ENCODE results near the gene CCDC57.

Gene CCDC57

GRCh38 chr17:82104797-82105416 is 107.7 kb downstream of the CCDC57 start:
- no peak for DNase-seq (ENCODE audit: low read depth, low spot score)
- no peak overlapping the region for H3K4me3 ChIP-seq (ENCODE audit: low read length)

- DNase-seq (ENCODE audit: low read depth, low spot score) = no peak
- no peak overlapping the region for H3K4me3 ChIP-seq (ENCODE audit: low read length)
Measured at GRCh38 chr17:82103553-82104451, 108.8 kb downstream of the CCDC57 start.

GRCh38 chr17:82101767-82102679 is 110.6 kb downstream of the CCDC57 start:
- no peak overlapping the region for H3K4me3 ChIP-seq (ENCODE audit: low read length)
- DNase-seq (ENCODE audit: low read depth, low spot score) = no peak

- no peak overlapping the region for H3K4me3 ChIP-seq (ENCODE audit: low read length)
- no peak for DNase-seq (ENCODE audit: low read depth, low spot score)
Measured at GRCh38 chr17:82101301-82101715, 111.3 kb downstream of the CCDC57 start.

GRCh38 chr17:82100502-82101298 is 111.9 kb downstream of the CCDC57 start:
- no peak for DNase-seq (ENCODE audit: low read depth, low spot score)
- H3K4me3 ChIP-seq (ENCODE audit: low read length) = 0 out of 2 replicates have a peak overlapping the region, but pooled peaks have one; percentile 3

GRCh38 chr17:82098939-82099763 is 113.5 kb downstream of the CCDC57 start:
- DNase-seq (ENCODE audit: low read depth, low spot score) = no peak
- H3K4me3 ChIP-seq (ENCODE audit: low read length) = peak overlapping the region; percentile 67

- H3K4me3 ChIP-seq (ENCODE audit: low read length) = peak within 1 kb of the TSS; percentile 67
- DNase-seq (ENCODE audit: low read depth, low spot score) = peak; percentile 89
Measured at GRCh38 chr17:82098169-82098938, 114.3 kb downstream of the CCDC57 start, which contains the start of gene FASN. Gene FASN, minus strand, starts transcription at chr17:82098236. Its CDS starts 1,791 bp downstream, at chr17:82096445.

- DNase-seq (ENCODE audit: low read depth, low spot score) = no peak
Measured at GRCh38 chr17:82097919-82098168, 114.8 kb downstream of the CCDC57 start.

GRCh38 chr17:82097184-82097918 is 115.3 kb downstream of the CCDC57 start:
- DNase-seq (ENCODE audit: low read depth, low spot score) = no peak
- peak overlapping the region; percentile 64 for H3K4me3 ChIP-seq (ENCODE audit: low read length)

More at GRCh38 chr17:82097919-82098168, 114.8 kb downstream of the CCDC57 start:
- H3K4me3 ChIP-seq (ENCODE audit: low read length) = peak overlapping the region; percentile 64

- peak overlapping the region; percentile 64 for H3K4me3 ChIP-seq (ENCODE audit: low read length)
- no peak for DNase-seq (ENCODE audit: low read depth, low spot score)
Measured at GRCh38 chr17:82096709-82097183, 115.9 kb downstream of the CCDC57 start.

- peak overlapping the region; percentile 64 for H3K4me3 ChIP-seq (ENCODE audit: low read length)
- DNase-seq (ENCODE audit: low read depth, low spot score) = no peak
Measured at GRCh38 chr17:82095777-82096708, 116.6 kb downstream of the CCDC57 start.

- no peak for DNase-seq (ENCODE audit: low read depth, low spot score)
- no peak overlapping the region for H3K4me3 ChIP-seq (ENCODE audit: low read length)
Measured at GRCh38 chr17:82094931-82095776, 117.5 kb downstream of the CCDC57 start.

- DNase-seq (ENCODE audit: low read depth, low spot score) = no peak
- H3K4me3 ChIP-seq (ENCODE audit: low read length) = no peak overlapping the region
Measured at GRCh38 chr17:82092995-82093751, 119.5 kb downstream of the CCDC57 start.

- no peak for DNase-seq (ENCODE audit: low read depth, low spot score)
- no peak overlapping the region for H3K4me3 ChIP-seq (ENCODE audit: low read length)
Measured at GRCh38 chr17:82092628-82092994, 120.0 kb downstream of the CCDC57 start.
